HEK293T (cell line): ENCODE measurements around the gene SH3GL2.

Experiments used
- CTCF ChIA-PET: fragments of 350-600 bp; formaldehyde crosslinking; extraction: SDS; loops from one replicate; lab custom pipeline; 2021; ENCODE audit warnings: antibody characterized with exemption, inconsistent platforms; lab: Yijun Ruan, JAX
- POLR2A ChIA-PET: fragments of 350-600 bp; formaldehyde crosslinking; extraction: SDS; loops from one replicate; lab custom pipeline; 2020; ENCODE audit warnings: antibody characterized with exemption, inconsistent platforms; lab: Yijun Ruan, JAX
- DNase-seq: peaks from one replicate; pipeline ENCODE4 v3.0.0; 2012; ENCODE audit warnings: mixed read lengths; ENCODE audit errors: extremely low spot score
- ARNT ChIP-seq: fragments of 450-650 bp; IDR thresholded peaks from 2 replicates; pipeline ENCODE4 v1.6.1; 2017; ENCODE audit warnings: mild to moderate bottlenecking
- BHLHE40 ChIP-seq: fragments of 450-650 bp; IDR thresholded peaks from 2 replicates; pipeline ENCODE4 v1.6.1; 2016; ENCODE audit warnings: mild to moderate bottlenecking, moderate library complexity, borderline replicate concordance
- CTBP1 ChIP-seq: fragments of 450-650 bp; IDR thresholded peaks from 2 replicates; pipeline ENCODE4 v1.6.1; 2016; ENCODE audit warnings: borderline replicate concordance
- ELF4 ChIP-seq: fragments of 450-650 bp; IDR thresholded peaks from 2 replicates; pipeline ENCODE4 v1.6.1; 2017; ENCODE audit warnings: antibody characterized with exemption
- FOXA1 ChIP-seq: fragments of 450-650 bp; IDR thresholded peaks from 2 replicates; pipeline ENCODE4 v1.6.1; 2016; ENCODE audit warnings: mild to moderate bottlenecking
- FOXK2 ChIP-seq: fragments of 450-650 bp; IDR thresholded peaks from 2 replicates; pipeline ENCODE4 v1.6.1; 2016; ENCODE audit warnings: mild to moderate bottlenecking
- FOXM1 ChIP-seq: fragments of 450-650 bp; IDR thresholded peaks from 2 replicates; pipeline ENCODE4 v1.6.1; 2017; ENCODE audit warnings: mild to moderate bottlenecking, borderline replicate concordance
- HDGF ChIP-seq: fragments of 450-650 bp; IDR thresholded peaks from 2 replicates; pipeline ENCODE4 v1.6.1; 2017; ENCODE audit warnings: antibody characterized with exemption, borderline replicate concordance
- L3MBTL2 ChIP-seq: fragments of 450-650 bp; conservative IDR thresholded peaks from 2 replicates; pipeline ENCODE4 v1.6.1; 2016; ENCODE audit warnings: mild to moderate bottlenecking
- LEF1 ChIP-seq: fragments of 450-650 bp; IDR thresholded peaks from 2 replicates; pipeline ENCODE4 v1.6.1; 2017; ENCODE audit warnings: mild to moderate bottlenecking, borderline replicate concordance
- NFRKB ChIP-seq: fragments of 450-650 bp; IDR thresholded peaks from 2 replicates; pipeline ENCODE4 v1.6.1; 2016; ENCODE audit warnings: mild to moderate bottlenecking, moderate library complexity
- PKNOX1 ChIP-seq: fragments of 450-650 bp; IDR thresholded peaks from 2 replicates; pipeline ENCODE4 v1.6.1; 2016
- SP1 ChIP-seq: fragments of 450-650 bp; IDR thresholded peaks from 2 replicates; pipeline ENCODE4 v1.6.1; 2017
- SUZ12 ChIP-seq: fragments of 450-650 bp; IDR thresholded peaks from 2 replicates; pipeline ENCODE4 v1.6.1; 2016; ENCODE audit warnings: mild to moderate bottlenecking
- TARDBP ChIP-seq: fragments of 450-650 bp; IDR thresholded peaks from 2 replicates; pipeline ENCODE4 v1.6.1; 2016
- ZNF384 ChIP-seq: fragments of 450-650 bp; IDR thresholded peaks from 2 replicates; pipeline ENCODE4 v1.6.1; 2016

The SH3GL2 gene

GRCh38 chr9:17622749-17623148 is 43.9 kb downstream of the SH3GL2 start:
- no peak for DNase-seq
- POLR2A ChIA-PET: no interaction called here
- TF ChIP-seq L3MBTL2 (no peak), SUZ12 (no peak), FOXM1 (no peak), FOXA1 (no peak), FOXK2 (no peak), SP1 (no peak), ZNF384 (no peak), LEF1 (no peak), PKNOX1 (no peak), ELF4 (no peak)
- CTCF ChIA-PET: no interaction called here

- TF ChIP-seq FOXK2: no peak
- TF ChIP-seq SP1: no peak
- TF ChIP-seq ARNT: no peak
- TF ChIP-seq PKNOX1: no peak
- no peak for TF ChIP-seq CTBP1
- TF ChIP-seq NFRKB: no peak
- CTCF ChIA-PET: no interaction called here
- POLR2A ChIA-PET: no interaction called here
- DNase-seq: no peak
These were observed 45.1 kb downstream of the SH3GL2 start for GRCh38 chr9:17623965-17624364.

GRCh38 chr9:17624571-17624970 is 45.7 kb downstream of the SH3GL2 start:
- DNase-seq: no peak
- TF ChIP-seq HDGF (no peak), FOXA1 (no peak), ZNF384 (no peak), L3MBTL2 (no peak), CTBP1 (no peak), ELF4 (no peak), NFRKB (no peak), SUZ12 (no peak), LEF1 (no peak), ARNT (no peak), BHLHE40 (no peak), FOXK2 (no peak), FOXM1 (no peak), PKNOX1 (no peak), SP1 (no peak), TARDBP (no peak)
- POLR2A ChIA-PET: no interaction called here
- CTCF ChIA-PET: no interaction called here

- POLR2A ChIA-PET: no interaction called here
- DNase-seq: no peak
- TF ChIP-seq SP1 (no peak), FOXK2 (no peak)
- CTCF ChIA-PET: interaction anchor here (0.6 kb wide), 1 partner anchor 30 kb away, joined by 3 read pairs; no protein-coding TSS in a partner anchor
These were observed 47.0 kb downstream of the SH3GL2 start for GRCh38 chr9:17625644-17626388.

- TF ChIP-seq FOXA1: no peak
- TF ChIP-seq L3MBTL2: no peak
- no peak for TF ChIP-seq BHLHE40
- no peak for TF ChIP-seq FOXK2
- TF ChIP-seq HDGF: no peak
- TF ChIP-seq ZNF384: no peak
- DNase-seq: no peak
- POLR2A ChIA-PET: no interaction called here
- CTCF ChIA-PET: no interaction called here
These were observed 48.8 kb downstream of the SH3GL2 start for GRCh38 chr9:17627641-17628040.

GRCh38 chr9:17628624-17629023 is 49.8 kb downstream of the SH3GL2 start:
- ChIA-PET CTCF (no interaction called here), POLR2A (no interaction called here)
- TF ChIP-seq ELF4: no peak
- no peak for TF ChIP-seq L3MBTL2
- no peak for TF ChIP-seq FOXM1
- no peak for TF ChIP-seq LEF1
- no peak for TF ChIP-seq FOXK2
- TF ChIP-seq PKNOX1: no peak
- TF ChIP-seq NFRKB: no peak
- TF ChIP-seq ZNF384: no peak
- no peak for TF ChIP-seq SP1
- TF ChIP-seq SUZ12: no peak
- DNase-seq: no peak
